ENCODE measurements around the gene ITGAX. TPM values are rescaled to one million over a fixed set of nuclear protein-coding genes. Genes with fewer than 3 reads are reported as not detected.

Gene ITGAX
- total RNA-seq, 2 donors from 2014 or later = 9.7 to 32.9 TPM

DNA sequence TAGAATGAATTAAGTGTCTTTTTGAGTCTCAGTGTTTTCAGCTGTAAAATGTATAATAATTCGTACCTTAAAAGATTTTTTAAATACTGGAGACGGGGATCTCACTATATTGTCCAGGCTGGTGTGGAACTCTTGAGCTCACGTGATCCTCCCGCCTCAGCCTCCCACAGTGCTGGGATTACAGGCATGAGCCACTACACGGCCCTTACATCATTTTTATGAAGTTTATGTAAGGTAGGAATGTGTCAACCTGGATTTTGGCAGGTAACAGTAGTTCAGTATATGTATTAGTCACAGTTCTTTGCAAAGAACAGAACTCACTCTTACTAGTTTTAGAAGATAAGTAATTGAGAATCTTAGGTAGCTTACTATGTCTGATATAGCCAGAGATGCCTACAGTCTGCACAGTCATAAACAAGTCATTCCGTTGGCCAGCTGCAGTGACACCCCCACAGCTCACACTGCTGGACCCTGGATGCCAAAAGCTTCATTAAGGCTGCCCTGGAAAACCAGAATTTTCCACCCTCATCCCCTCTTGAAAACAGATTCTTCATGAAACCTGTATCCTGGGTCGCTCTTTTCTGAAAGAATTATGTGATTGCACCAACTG is 73.8 kb downstream of the ITGAX start:
- TF ChIP-seq, protein P1, sequence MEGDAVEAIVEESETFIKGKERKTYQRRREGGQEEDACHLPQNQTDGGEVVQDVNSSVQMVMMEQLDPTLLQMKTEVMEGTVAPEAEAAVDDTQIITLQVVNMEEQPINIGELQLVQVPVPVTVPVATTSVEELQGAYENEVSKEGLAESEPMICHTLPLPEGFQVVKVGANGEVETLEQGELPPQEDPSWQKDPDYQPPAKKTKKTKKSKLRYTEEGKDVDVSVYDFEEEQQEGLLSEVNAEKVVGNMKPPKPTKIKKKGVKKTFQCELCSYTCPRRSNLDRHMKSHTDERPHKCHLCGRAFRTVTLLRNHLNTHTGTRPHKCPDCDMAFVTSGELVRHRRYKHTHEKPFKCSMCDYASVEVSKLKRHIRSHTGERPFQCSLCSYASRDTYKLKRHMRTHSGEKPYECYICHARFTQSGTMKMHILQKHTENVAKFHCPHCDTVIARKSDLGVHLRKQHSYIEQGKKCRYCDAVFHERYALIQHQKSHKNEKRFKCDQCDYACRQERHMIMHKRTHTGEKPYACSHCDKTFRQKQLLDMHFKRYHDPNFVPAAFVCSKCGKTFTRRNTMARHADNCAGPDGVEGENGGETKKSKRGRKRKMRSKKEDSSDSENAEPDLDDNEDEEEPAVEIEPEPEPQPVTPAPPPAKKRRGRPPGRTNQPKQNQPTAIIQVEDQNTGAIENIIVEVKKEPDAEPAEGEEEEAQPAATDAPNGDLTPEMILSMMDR (IDR thresholded peaks at IDR 0.05) = no peak
- DNase-seq (ENCODE audit: low spot score) = no peak
- ATAC-seq (ENCODE audit: insufficient number of reproducible peaks, low FRiP score, low read depth) = no peak
- Histone ChIP-seq H3K9me3 (no peaks in the 10 kb centered on the region), H3K4me1 (ENCODE audit: control insufficient read depth in 1 of 2, low read depth in 2 of 2) (peaks cover 0 to 10% of the 10 kb centered on the region in 2 donors), H3K27ac (no peak overlapping the region), H3K4me3 (no peak overlapping the region), H3K27me3 (replicated peaks; ENCODE audit: insufficient read depth) (no peaks in the 10 kb centered on the region), H3K36me3 (no peaks in the 10 kb centered on the region)

DNA sequence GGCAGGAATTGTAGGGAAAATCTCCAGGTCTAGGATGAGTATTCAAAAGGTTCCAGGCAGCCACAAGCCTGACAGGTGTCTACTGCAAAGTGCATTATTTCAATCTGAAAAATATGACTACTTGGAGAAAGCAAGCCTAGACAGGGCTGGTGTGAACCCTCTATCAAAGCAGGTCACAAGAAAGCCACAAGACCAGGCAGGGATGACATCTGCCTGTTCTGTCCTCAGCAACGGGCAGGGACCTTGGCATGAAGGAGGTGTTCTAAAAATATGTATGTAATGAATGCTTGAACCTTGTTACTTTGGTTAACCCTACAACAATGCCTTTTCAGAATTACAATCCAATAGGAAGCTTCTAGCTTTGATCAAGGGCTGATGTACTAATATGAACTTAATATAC is 74.3 kb downstream of the ITGAX start:
- DNase-seq (ENCODE audit: low spot score) (no peak), ATAC-seq (ENCODE audit: insufficient number of reproducible peaks, low FRiP score, low read depth) (no peak)

DNA sequence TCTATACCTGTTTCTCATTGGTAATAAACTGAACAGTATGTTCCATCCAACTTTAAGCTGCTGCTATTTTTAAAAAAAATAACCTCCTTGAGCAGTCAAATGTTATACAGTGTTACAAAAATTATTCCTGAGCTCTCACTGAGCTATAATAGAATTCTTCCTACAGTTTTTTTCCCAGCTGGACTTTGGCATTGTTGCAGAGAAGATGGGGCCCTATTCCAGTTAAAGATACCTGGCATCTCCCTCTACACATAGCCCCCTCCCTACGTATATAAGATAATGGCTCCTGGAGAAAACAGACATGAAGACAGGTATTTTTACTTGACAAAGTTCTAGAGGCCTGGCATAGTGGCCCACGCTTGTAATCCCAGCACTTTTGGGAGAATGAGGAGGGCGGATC is 74.8 kb downstream of the ITGAX start:
- TF ChIP-seq, protein P1 (IDR thresholded peaks at IDR 0.05) = no peak
- Histone ChIP-seq H3K4me3 (no peak overlapping the region), H3K27me3 (replicated peaks; ENCODE audit: insufficient read depth) (no peaks in the 10 kb centered on the region), H3K9me3 (no peaks in the 10 kb centered on the region), H3K27ac (no peak overlapping the region), H3K36me3 (no peaks in the 10 kb centered on the region), H3K4me1 (ENCODE audit: control insufficient read depth in 1 of 2, low read depth in 2 of 2) (peaks cover 0 to 10% of the 10 kb centered on the region in 2 donors)
- DNase-seq (ENCODE audit: low spot score) (no peak), ATAC-seq (ENCODE audit: insufficient number of reproducible peaks, low FRiP score, low read depth) (no peak)

More for the DNA sequence above, 74.3 kb downstream of the ITGAX start:
- no peak overlapping the region for H3K27ac ChIP-seq
- H3K9me3 ChIP-seq = no peaks in the 10 kb centered on the region
- H3K36me3 ChIP-seq = no peaks in the 10 kb centered on the region
- H3K27me3 ChIP-seq (replicated peaks; ENCODE audit: insufficient read depth) = no peaks in the 10 kb centered on the region
- H3K4me3 ChIP-seq = no peak overlapping the region
- TF ChIP-seq, protein P1 (IDR thresholded peaks at IDR 0.05) = no peak
- peaks cover 0 to 10% of the 10 kb centered on the region in 2 donors for H3K4me1 ChIP-seq (ENCODE audit: control insufficient read depth in 1 of 2, low read depth in 2 of 2)

DNA sequence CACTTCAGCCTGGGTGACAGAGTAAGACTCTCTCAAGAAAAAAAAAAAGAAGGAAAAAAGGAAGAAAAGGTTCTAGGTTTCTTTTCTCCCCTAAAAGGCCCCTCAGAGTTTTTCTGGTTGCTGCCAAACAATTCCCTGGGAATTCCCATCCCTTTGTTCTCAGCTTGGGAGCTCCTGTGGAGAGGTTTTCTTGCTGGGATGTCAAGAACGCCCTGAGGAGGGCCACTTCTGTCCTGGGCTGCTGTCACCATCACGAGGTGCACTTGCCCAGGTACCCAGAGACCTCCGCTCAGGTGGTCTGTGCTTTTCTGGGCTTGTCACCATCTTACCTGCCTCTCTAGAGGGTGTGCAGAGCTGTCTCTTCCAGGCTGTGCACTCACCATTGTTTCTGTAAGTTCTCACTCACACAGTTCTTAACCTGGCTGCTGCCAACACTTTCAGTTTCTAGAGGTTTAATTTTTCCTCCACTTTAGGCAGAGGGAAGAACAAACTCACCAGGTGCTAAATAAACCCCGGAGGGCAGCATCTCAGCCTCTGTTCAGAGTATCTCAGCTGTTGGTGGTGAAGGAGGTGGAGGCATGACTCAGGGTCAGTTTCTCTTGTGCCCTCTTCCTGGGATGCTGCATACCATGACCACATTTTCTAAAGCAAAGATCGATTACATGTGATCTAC is 75.5 kb downstream of the ITGAX start:
- Histone ChIP-seq H3K4me3 (no peak overlapping the region), H3K27me3 (replicated peaks; ENCODE audit: insufficient read depth) (no peaks in the 10 kb centered on the region), H3K4me1 (ENCODE audit: control insufficient read depth in 1 of 2, low read depth in 2 of 2) (peaks cover 0 to 10% of the 10 kb centered on the region in 2 donors), H3K36me3 (no peaks in the 10 kb centered on the region), H3K9me3 (no peaks in the 10 kb centered on the region), H3K27ac (no peak overlapping the region)
- DNase-seq (ENCODE audit: low spot score) (no peak), ATAC-seq (ENCODE audit: insufficient number of reproducible peaks, low FRiP score, low read depth) (no peak)
- TF ChIP-seq, protein P1 (IDR thresholded peaks at IDR 0.05) = no peak

Other genes with a start within 250 kb of the ITGAX start
- 10 to 100 TPM; 35.1 to 58.5 TPM for gene BCKDK, start 246.8 kb upstream of the ITGAX start, total RNA-seq
- gene KAT8, start 237.5 kb upstream of the ITGAX start, total RNA-seq = 10 to 100 TPM; 62.5 to 75.7 TPM
- not detected for gene PRSS8, start 219.4 kb upstream of the ITGAX start, total RNA-seq
- 10 to 100 TPM in 1 of 2 donors, 1 to 10 TPM in 1; 1.3 to 14.8 TPM for gene PRSS36, start 205.1 kb upstream of the ITGAX start, total RNA-seq
- gene FUS, start 175.0 kb upstream of the ITGAX start, total RNA-seq = 100 to 1,000 TPM in 1 of 2 donors, 10 to 100 TPM in 1; 63.9 to 141 TPM
- 10 to 100 TPM; 19.2 to 23.0 TPM for gene PYCARD, start 152.4 kb upstream of the ITGAX start, total RNA-seq
- gene TRIM72, start 141.1 kb upstream of the ITGAX start, total RNA-seq = under 1 TPM in 1 of 2 donors, not detected in 1; 0.07 TPM
- gene PYDC1, start 138.0 kb upstream of the ITGAX start, total RNA-seq = not detected
- 10 to 100 TPM; 31.2 to 31.5 TPM for gene ITGAM, start 95.2 kb upstream of the ITGAX start, total RNA-seq
- gene ITGAD, start 38.2 kb downstream of the ITGAX start, total RNA-seq = under 1 TPM in 1 of 2 donors, not detected in 1; 0.14 TPM
- not detected for gene COX6A2, start 73.2 kb downstream of the ITGAX start, total RNA-seq
- gene ZNF843, start 87.6 kb downstream of the ITGAX start, total RNA-seq = 1 to 10 TPM; 1.1 to 1.9 TPM
- gene ARMC5, start 104.3 kb downstream of the ITGAX start, total RNA-seq = 10 to 100 TPM in 1 of 2 donors, 1 to 10 TPM in 1; 8.8 to 10.8 TPM
- gene TGFB1I1, start 117.0 kb downstream of the ITGAX start, total RNA-seq = 100 to 1,000 TPM; 192 to 231 TPM
- gene SLC5A2, start 127.9 kb downstream of the ITGAX start, total RNA-seq = under 1 TPM in 1 of 2 donors, not detected in 1; 0.85 TPM
- gene RUSF1, start 153.2 kb downstream of the ITGAX start, total RNA-seq = 10 to 100 TPM; 67.9 to 74.2 TPM
- not detected for gene AHSP, start 172.7 kb downstream of the ITGAX start, total RNA-seq

All from thoracic aorta (tissue), 2 donors.